Neutrophil (primary cell): Measurements from ENCODE around the gene ATP2C2.

Experiments
- H3K27ac ChIP-seq: fragments of 200-600 bp; sonication (generic); 2 replicates; pipeline ENCODE4 v1.5.1; 2016; ENCODE audit warnings: mild to moderate bottlenecking, moderate library complexity
- H3K27me3 ChIP-seq: fragments of 200-600 bp; sonication (generic); 2 replicates; pipeline ENCODE4 v1.6.0; 2016; ENCODE audit warnings: mild to moderate bottlenecking
- H3K36me3 ChIP-seq: fragments of 200-600 bp; sonication (generic); 2 replicates; pipeline ENCODE4 v1.5.1; 2017
- H3K4me1 ChIP-seq, 2 experiments: fragments of 200-600 bp in 1 of 2; sonication (generic) in 1 of 2; 1 replicate in 1 of 2; 2 replicates in 1 of 2; pipeline versions ENCODE4 v1.5.1 to v1.6.1; 2013 to 2016; ENCODE audit warnings: low read depth in 1 of 2, low read length in 1 of 2, mild to moderate bottlenecking in 1 of 2, moderate library complexity in 1 of 2; ENCODE audit not compliant: control insufficient read depth in 1 of 2, insufficient read depth in 1 of 2
- H3K4me3 ChIP-seq, 2 experiments: fragments of 200-600 bp in 1 of 2; sonication (generic) in 1 of 2; 1 replicate in 1 of 2; 2 replicates in 1 of 2; pipeline ENCODE4 v1.5.1; 2013 to 2016; ENCODE audit warnings: low read depth in 1 of 2, low read length in 1 of 2, mild to moderate bottlenecking in 1 of 2, moderate library complexity in 1 of 2
- H3K9me3 ChIP-seq: fragments of 200-600 bp; sonication (generic); 2 replicates; pipeline ENCODE4 v1.5.1; 2016
- TF ChIP-seq, protein P1 (sequence below): fragments of 200-600 bp; sonication (generic); IDR thresholded peaks from 2 replicates; pipeline ENCODE4 v1.5.1; 2016; ENCODE audit warnings: antibody characterized with exemption

The ATP2C2 gene

DNA sequence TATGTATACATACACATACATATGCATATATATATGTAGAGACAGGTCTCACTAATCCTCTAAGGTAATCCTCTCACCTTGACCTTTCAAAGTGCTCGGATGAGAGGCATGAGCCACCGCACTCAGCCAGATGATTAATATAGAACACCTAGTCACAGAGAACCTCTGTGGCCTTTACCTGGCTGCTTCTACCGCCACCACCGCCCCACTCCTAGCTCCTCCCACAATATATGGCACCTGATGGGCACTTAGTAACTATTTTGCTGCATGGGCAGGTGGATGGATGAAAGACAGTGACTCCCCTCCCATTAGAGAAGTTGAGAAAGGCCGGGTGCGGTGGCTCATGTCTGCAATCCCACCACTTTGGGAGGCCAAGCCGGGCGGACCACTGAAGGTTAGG, 16.7 kb upstream of the ATP2C2 start:
- Histone ChIP-seq H3K27me3 (peaks cover 3% of the 10 kb centered on the region), H3K27ac (no peak overlapping the region), H3K9me3 (no peaks in the 10 kb centered on the region), H3K4me3 (no peak overlapping the region), H3K36me3 (no peaks in the 10 kb centered on the region), H3K4me1 (peaks cover 26 to 33% of the 10 kb centered on the region in 2 experiments)
- TF ChIP-seq, protein P1, sequence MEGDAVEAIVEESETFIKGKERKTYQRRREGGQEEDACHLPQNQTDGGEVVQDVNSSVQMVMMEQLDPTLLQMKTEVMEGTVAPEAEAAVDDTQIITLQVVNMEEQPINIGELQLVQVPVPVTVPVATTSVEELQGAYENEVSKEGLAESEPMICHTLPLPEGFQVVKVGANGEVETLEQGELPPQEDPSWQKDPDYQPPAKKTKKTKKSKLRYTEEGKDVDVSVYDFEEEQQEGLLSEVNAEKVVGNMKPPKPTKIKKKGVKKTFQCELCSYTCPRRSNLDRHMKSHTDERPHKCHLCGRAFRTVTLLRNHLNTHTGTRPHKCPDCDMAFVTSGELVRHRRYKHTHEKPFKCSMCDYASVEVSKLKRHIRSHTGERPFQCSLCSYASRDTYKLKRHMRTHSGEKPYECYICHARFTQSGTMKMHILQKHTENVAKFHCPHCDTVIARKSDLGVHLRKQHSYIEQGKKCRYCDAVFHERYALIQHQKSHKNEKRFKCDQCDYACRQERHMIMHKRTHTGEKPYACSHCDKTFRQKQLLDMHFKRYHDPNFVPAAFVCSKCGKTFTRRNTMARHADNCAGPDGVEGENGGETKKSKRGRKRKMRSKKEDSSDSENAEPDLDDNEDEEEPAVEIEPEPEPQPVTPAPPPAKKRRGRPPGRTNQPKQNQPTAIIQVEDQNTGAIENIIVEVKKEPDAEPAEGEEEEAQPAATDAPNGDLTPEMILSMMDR = no peak

DNA sequence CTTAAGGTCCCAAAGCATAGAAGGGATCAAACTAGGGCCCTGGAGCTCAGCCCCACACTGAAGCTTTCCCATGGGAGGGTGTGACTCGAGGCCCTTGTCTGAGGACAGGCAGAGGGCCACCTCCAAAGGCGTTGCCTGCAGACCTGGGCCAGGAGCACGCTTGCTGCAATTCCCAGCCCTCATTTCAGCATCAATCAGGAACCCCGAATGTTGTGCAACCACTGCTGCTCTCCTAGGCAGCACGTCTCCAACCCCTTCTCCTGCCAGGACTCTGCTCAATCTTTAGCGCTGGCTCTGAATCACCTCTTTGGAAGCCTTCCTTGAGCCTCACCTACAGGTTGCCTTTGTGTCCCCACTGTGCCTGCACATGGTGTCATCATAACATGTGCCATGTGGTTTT, 14.0 kb upstream of the ATP2C2 start:
- no peak overlapping the region for H3K4me3 ChIP-seq
- TF ChIP-seq, protein P1 = no peak
- peaks cover 3% of the 10 kb centered on the region for H3K27me3 ChIP-seq
- no peak overlapping the region for H3K27ac ChIP-seq
- peaks cover 47 to 59% of the 10 kb centered on the region in 2 experiments for H3K4me1 ChIP-seq
- H3K9me3 ChIP-seq = no peaks in the 10 kb centered on the region
- no peaks in the 10 kb centered on the region for H3K36me3 ChIP-seq

DNA sequence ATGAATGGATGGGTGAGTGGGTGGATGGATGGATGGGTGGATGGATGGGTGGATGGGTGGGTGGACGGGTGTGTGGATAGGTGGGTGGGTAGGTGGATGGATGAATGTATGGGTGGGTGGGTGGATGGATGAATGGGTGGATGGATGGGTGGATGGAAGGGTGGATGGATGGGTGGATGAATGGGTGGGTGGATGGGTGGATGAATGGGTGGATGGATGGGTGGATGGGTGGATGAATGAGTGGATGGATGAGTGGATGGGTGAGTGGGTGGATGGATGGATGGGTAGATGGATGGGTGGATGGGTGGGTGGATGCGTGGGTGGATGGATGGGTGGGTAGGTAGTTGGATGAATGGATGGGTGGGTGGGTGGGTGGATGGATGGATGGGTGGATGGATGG, 13.2 kb upstream of the ATP2C2 start:
- Histone ChIP-seq H3K9me3 (no peaks in the 10 kb centered on the region), H3K27ac (no peak overlapping the region), H3K4me3 (no peak overlapping the region), H3K36me3 (no peaks in the 10 kb centered on the region), H3K27me3 (no peaks in the 10 kb centered on the region), H3K4me1 (peaks cover 55 to 68% of the 10 kb centered on the region in 2 experiments)
- TF ChIP-seq, protein P1 = no peak

DNA sequence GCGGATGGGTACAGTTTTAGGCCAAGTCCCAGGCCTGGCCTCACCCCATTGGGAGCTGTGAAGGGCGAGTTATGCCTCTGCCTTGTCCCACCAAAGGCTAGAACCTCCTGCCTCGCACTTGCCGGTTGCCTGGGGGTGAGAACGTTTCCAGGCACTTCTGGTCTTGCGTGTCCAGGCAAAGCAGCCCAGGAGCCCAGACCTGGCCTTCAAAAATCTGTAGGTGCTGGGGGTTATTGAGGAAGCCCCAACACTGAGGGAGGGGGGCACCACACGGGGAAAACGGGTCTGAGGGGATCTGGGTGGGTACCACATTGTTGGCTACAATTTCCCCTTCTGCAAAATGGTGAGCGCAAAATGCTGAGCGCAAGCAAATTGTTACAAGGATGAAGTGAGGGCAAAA, 12.2 kb upstream of the ATP2C2 start:
- no peak overlapping the region for H3K27ac ChIP-seq
- peaks cover 64 to 78% of the 10 kb centered on the region in 2 experiments for H3K4me1 ChIP-seq
- TF ChIP-seq, protein P1 = no peak
- no peaks in the 10 kb centered on the region for H3K9me3 ChIP-seq
- H3K27me3 ChIP-seq = no peaks in the 10 kb centered on the region
- no peak overlapping the region for H3K4me3 ChIP-seq
- no peaks in the 10 kb centered on the region for H3K36me3 ChIP-seq

DNA sequence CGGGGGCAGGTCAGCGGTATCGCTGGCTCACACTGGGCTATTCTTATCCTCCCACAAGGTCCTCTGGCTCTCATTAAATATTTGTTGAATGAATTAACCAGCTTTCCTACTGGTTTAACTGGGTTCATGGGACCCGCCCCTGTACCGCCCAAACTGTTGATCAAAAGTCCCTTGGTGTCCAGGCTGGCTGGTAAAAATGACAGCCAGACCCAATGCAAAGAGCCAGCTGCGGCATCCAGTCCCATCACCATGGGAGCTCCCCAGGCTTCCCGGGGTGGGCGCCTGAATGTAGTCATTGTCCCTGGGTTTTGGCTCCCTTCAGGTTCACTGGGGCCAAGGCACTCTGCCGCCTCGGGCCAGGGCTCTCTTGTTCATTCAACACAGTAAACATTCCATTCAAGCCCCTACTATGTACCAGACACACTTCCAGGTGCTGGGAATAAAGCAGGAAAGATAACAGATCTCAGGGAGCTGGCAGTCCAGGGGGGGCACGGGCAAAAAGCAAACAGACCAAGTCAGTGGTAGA, 11.7 kb upstream of the ATP2C2 start:
- H3K4me3 ChIP-seq = no peak overlapping the region
- TF ChIP-seq, protein P1 = no peak
- no peaks in the 10 kb centered on the region for H3K9me3 ChIP-seq
- no peaks in the 10 kb centered on the region for H3K27me3 ChIP-seq
- H3K27ac ChIP-seq = peak overlapping the region; percentile 67
- H3K4me1 ChIP-seq = peaks cover 64 to 83% of the 10 kb centered on the region in 2 experiments
- H3K36me3 ChIP-seq = no peaks in the 10 kb centered on the region

DNA sequence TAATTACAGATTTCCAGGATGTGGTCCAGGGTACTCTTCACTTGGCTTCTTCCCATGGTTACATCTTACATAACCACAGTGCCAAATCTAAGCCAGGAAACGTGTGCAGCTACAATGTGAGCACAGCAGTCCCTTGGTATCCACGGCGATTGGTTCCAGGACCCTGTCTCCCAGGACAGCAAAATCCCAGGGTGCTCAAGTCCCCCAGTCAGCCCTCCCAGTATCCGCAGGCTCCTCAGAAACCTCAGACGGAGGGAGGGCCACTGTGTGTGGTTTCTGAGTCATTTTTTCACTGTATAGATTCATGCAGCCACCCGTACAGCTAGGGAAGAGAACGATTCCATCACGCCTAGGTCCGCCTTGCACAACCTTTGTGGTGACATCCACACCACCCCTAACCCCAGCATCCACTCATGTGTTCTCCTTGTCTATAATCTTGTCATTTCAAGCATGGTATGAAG, 11.1 kb upstream of the ATP2C2 start:
- no peaks in the 10 kb centered on the region for H3K9me3 ChIP-seq
- peaks cover 64 to 83% of the 10 kb centered on the region in 2 experiments for H3K4me1 ChIP-seq
- H3K36me3 ChIP-seq = no peaks in the 10 kb centered on the region
- H3K27ac ChIP-seq = peak overlapping the region; percentile 67
- H3K27me3 ChIP-seq = no peaks in the 10 kb centered on the region
- H3K4me3 ChIP-seq = no peak overlapping the region
- TF ChIP-seq, protein P1 = no peak
